ENCODE data around the gene ZNF775.

DNA sequence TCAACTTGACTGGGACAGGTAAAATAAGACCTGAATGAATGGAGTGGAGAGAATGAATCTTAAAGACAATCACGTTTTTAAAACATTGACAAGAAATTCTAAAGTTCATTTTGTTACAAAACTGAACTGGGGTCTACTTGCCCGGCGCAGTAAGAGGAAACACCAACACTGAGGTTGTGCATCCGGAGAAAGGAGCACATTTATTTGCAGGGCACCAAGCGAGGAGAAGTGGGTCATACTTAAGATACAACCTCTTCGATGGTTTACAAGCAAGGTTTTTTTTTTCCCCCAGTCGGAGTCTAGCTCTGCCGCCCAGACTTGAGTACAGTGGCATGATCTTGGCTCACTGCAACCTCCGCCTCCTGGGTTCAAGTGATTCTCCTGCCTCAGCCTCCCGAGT lies 13.9 kb upstream of the ZNF775 start:
- no peak for TF ChIP-seq POLR2A (IDR thresholded peaks at IDR 0.05; ENCODE audit: low read depth, low read length)
- TF ChIP-seq POLR2AphosphoS5 (IDR thresholded peaks at IDR 0.05; ENCODE audit: low read depth, low read length): no peak
- TF ChIP-seq TAF1 (IDR thresholded peaks at IDR 0.05; ENCODE audit: borderline replicate concordance, low read depth, low read length): no peak

Measured in GM12892 (cell line).